ENCODE data around the gene DDA1. TPM values are rescaled to one million over a fixed set of nuclear protein-coding genes. Genes with fewer than 3 reads are reported as not detected.
"Not testable (repeated sequence)": the region's sequence is repeated elsewhere in the genome, so short reads cannot be mapped to it uniquely, and the experiment has no call there.

DDA1 gene
- polyA plus RNA-seq, 2 of the 4 experiments (the other 2 are of a cell fraction) = 35.5 to 53.5 TPM

DNA sequence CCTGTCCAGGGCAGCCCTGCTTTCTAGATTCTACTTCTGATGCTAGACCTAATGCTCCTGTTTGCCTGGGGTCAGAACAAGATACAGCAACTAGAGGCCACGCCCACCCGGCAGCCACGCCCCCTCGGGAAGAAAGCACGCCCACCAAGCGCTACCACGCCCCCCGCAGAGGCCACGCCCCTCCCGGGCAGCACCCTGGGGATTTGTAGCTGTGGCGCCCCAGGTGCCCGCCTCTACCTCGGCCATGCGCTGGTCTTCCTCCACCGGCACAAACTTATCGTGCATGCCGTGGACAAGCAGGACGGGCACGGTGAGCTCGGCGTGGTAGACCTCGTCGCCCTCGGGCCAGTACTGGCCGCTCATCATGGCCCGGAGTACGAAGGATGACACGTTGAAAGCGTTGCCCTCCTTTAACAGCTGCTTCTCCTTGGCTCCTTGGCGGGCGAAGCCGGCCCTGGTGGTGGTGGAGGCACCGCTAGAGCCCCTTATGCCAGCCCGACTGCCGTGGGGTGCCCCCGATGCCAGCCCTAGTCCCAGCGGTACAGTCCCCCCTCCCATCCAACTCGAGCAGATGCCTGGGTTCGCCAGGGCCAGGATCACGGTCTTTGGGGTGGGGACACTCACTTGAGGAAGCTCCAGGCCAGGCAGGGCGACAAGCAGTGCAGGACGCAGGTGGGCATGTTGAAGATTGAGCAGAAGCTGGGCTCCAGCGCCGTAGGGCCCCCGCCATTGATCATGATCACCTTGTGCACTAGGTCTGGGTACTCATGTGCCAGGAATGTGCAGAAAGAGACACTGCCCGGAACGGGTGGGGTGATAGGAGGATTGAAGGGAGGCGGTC is 15.1 kb upstream of the DDA1 start:
- Histone ChIP-seq H3K9me3 (0 out of 3 replicates have a peak, but pooled peaks cover 3% of the 10 kb centered on the region), H3K4me2 (peak overlapping the region; percentile 91; the same call in 2 of the 3 replicates), H3K27ac (no peak overlapping the region), H3K4me3 (no peak overlapping the region), H3K4me1 (peaks cover 23% of the 10 kb centered on the region; the same call in 2 of the 3 replicates)
- WGBS (ENCODE audit: missing lambda C conversion rate) = 88% methylated on average over 7 of the region's 48 CpGs
- POLR2A ChIA-PET = interaction anchor here (0.6 kb wide), 1 partner anchor 23 kb away, joined by 3 read pairs; no protein-coding TSS in a partner anchor
- DNase-seq (ENCODE audit: low read depth in 1 of 2, low spot score in 1 of 2) (peak; percentile 42 to 60), FAIRE-seq (no peak), ATAC-seq (0 out of 6 replicates have a peak, but pooled peaks of 1 of the 2 experiments have one; percentile 8)
- CTCF ChIA-PET = interaction anchor here (0.6 to 9.0 kb wide), 3 partner anchors 11 to 40 kb away, joined by 3 to 98 read pairs (median 3); partner anchors contain the start of genes ABHD8, DDA1 and MRPL34
- TF ChIP-seq TP53 (CRISPR knock-in tag; IDR thresholded peaks at IDR 0.05) (no peak), RARB (CRISPR knock-in tag; IDR thresholded peaks at IDR 0.05) (no peak), FOSB (CRISPR knock-in tag; IDR thresholded peaks at IDR 0.05) (no peak), EP300 (IDR thresholded peaks at IDR 0.05) (no peak), KDM1A (IDR thresholded peaks at IDR 0.05; ENCODE audit: low read depth) (no peak), CTCF (IDR thresholded peaks at IDR 0.05) (no peak), CEBPB (IDR thresholded peaks at IDR 0.05) (no peak), SMC3 (IDR thresholded peaks at IDR 0.05) (no peak), CBX2 (IDR thresholded peaks at IDR 0.05; ENCODE audit: borderline replicate concordance, low read depth) (no peak), ZSCAN20 (CRISPR knock-in tag; IDR thresholded peaks at IDR 0.05) (no peak), POLR2AphosphoS2 (conservative IDR thresholded peaks at IDR 0.05; ENCODE audit: low read length) (no peak), JUN (IDR thresholded peaks at IDR 0.05) (no peak), RCOR1 (IDR thresholded peaks at IDR 0.05; ENCODE audit: low read depth, low read length) (no peak), ESRRA (IDR thresholded peaks at IDR 0.05; ENCODE audit: borderline replicate concordance, low read length) (no peak), NFE2L2 (conservative IDR thresholded peaks at IDR 0.05; ENCODE audit: low read length) (no peak), ATOH8 (CRISPR knock-in tag; IDR thresholded peaks at IDR 0.05; ENCODE audit: low read depth) (no peak), KDM5A (IDR thresholded peaks at IDR 0.05) (no peak), RNF2 (IDR thresholded peaks at IDR 0.05; ENCODE audit: borderline replicate concordance, low read depth) (no peak)

- Histone ChIP-seq H3K4me1 (peaks cover 23% of the 10 kb centered on the region; the same call in 2 of the 3 replicates), H3K27ac (peak overlapping the region in 1 of 2 experiments; percentile 40; a peak in 3 of 6 replicates)
- FAIRE-seq; H3K4me3 ChIP-seq; POLR2A ChIA-PET; H3K4me2 ChIP-seq; DNase-seq (ENCODE audit: low read depth in 1 of 2, low spot score in 1 of 2); H3K9me3 ChIP-seq; ATAC-seq: not testable (repeated sequence)
- WGBS (ENCODE audit: missing lambda C conversion rate) = 98% methylated on average over 6 of the region's 6 CpGs
- CTCF ChIA-PET = interaction anchor here (1.1 to 9.0 kb wide), 2 partner anchors 10 to 38 kb away, joined by 3 to 98 read pairs; partner anchors contain the start of genes ABHD8, DDA1 and MRPL34
Observed at GRCh38 chr19:17295551-17295950, 13.8 kb upstream of the DDA1 start.

GRCh38 chr19:17296273-17296672 is 13.1 kb upstream of the DDA1 start:
- TF ChIP-seq FOSL2 (IDR thresholded peaks at IDR 0.05) = no peak
- peak; percentile 39; the same call in 1 of the 2 replicates for TF ChIP-seq FOSL2 (CRISPR knock-in tag; IDR thresholded peaks at IDR 0.05)
- no peak for TF ChIP-seq NPAS2 (CRISPR knock-in tag; IDR thresholded peaks at IDR 0.05; ENCODE audit: borderline replicate concordance)
- WGBS (ENCODE audit: missing lambda C conversion rate) = 25% methylated on average over 4 of the region's 4 CpGs
- FAIRE-seq (no peak), DNase-seq (ENCODE audit: low read depth in 1 of 2, low spot score in 1 of 2) (peak; percentile 65 to 73), ATAC-seq (0 out of 6 replicates have a peak, but pooled peaks of 1 of the 2 experiments have one; percentile 23)
- Histone ChIP-seq H3K4me1 (peaks cover 23% of the 10 kb centered on the region; the same call in 2 of the 3 replicates), H3K9me3 (0 out of 3 replicates have a peak, but pooled peaks cover 3% of the 10 kb centered on the region), H3K4me3 (no peak overlapping the region), H3K27ac (peak overlapping the region; percentile 2 to 40; a peak in 3 of 6 replicates), H3K4me2 (peak overlapping the region; percentile 21; the same call in 1 of the 3 replicates)
- CTCF ChIA-PET = interaction anchor here (1.0 to 9.0 kb wide), 2 partner anchors 9 to 39 kb away, joined by 3 to 98 read pairs; partner anchors contain the start of genes ABHD8, DDA1 and MRPL34
- POLR2A ChIA-PET = interaction anchor here (0.7 kb wide), 1 partner anchor 30 kb away, joined by 3 read pairs; no protein-coding TSS in a partner anchor

All from A549 (cell line).